Measurements from ENCODE around the gene TSPAN4. TPM values are rescaled to one million over a fixed set of nuclear protein-coding genes. Genes with fewer than 3 reads are reported as not detected.

The TSPAN4 gene
- total RNA-seq, 1 experiment from 2014 or later, result 29.2 TPM

DNA sequence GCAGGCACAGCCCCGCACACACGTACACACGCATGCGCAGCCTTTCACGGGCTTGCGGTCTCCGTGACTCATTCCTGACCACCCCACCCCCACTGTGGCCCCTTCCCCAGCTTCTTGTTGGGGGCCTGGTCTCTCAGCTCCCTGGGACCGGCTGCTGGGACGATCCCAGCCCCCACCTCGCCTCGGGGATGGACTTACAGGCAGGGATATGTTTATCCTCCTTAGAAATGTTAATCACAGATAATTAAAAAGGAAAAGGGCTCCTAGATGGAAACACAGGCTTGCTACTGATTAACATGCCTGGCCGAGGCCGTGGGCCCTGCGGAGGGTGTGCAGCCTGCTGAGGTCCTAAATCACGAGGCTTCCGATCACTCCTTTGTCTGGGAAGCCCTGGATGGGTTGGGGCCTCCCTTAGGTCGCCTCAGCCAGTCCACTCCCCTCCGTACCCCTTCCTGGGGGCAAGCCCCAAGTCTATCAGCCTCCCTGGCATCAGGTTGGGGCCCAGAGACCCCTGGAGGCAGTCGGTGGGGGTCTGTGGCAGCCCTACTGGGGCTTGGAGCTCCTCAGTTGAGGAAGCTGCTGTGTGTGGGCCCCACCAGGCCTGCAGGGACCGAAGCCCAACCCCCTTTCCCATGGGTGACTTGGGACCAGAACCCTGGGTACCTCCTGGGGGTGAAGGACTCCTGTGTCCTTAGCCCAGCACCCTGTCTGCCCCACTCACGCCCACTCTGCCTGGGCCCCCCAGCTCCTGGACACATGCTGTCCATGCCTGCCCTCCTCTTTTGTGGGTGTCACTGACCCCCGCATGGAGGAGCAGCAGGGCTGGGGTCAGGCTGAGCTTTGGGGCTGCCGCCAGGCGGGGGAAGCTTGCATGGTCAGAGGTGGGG is 20.6 kb downstream of the TSPAN4 start:
- DNase-seq (ENCODE audit: low spot score), result no peak

GRCh38 chr11:863910-864827 is 21.5 kb downstream of the TSPAN4 start:
- no peak for DNase-seq (ENCODE audit: low spot score)

DNA sequence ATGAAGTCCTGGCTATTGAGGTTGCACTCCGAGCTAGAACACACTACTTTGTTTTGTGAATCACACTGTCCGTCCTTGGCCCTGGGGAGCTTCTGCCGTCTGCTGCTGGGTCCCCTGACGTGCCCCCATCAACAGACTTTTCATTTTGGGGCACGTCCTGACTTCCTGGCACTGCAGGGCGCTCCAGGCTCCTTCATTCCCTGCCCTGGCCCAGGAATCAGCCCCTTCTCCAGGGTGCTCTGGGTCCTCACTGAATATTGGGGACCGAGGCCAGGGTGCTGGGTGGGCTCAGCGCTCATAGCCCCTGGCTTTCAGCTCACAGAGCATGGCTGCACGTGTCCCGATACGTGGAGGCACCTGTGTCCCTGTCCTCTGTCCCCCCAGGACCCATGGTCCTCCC is 22.2 kb downstream of the TSPAN4 start:
- no peak for DNase-seq (ENCODE audit: low spot score)

DNA sequence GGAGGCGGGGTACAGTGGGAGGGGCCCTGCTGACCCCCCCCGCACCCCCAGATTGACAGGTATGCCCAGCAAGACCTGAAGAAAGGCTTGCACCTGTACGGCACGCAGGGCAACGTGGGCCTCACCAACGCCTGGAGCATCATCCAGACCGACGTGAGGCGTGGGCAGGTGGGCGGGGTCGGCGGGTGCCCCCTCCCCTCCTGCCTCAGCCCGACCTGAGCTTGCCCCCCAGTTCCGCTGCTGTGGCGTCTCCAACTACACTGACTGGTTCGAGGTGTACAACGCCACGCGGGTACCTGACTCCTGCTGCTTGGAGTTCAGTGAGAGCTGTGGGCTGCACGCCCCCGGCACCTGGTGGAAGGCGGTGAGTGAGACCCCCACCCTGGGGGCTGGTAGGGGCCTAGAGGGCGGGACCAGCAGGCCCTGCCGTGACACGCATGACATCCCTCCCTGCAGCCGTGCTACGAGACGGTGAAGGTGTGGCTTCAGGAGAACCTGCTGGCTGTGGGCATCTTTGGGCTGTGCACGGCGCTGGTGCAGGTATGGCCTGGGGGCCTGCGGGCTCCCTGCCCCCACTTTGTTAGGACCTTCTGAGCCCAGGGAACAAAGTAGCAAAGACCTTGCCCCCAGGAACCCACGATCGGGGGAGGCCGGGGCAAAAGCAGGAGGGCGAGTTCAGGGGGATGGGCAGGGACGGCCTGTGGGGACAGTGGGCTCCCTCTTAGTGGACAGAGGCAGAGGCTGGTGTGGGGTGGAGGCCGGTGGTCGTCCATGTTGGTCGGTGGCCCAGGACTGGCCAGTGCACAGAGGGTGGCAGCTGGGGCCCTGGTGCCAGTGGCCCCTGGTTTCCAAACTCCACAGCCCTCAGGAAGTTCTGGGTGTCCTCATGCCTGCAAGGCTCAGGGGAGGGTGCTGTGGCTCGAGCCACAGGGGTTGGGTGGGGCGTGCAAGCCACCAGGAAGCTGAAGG is 23.1 kb downstream of the TSPAN4 start:
- no peak for DNase-seq (ENCODE audit: low spot score)

GRCh38 chr11:866481-866880 is 23.8 kb downstream of the TSPAN4 start:
- DNase-seq (ENCODE audit: low spot score), result no peak

DNA sequence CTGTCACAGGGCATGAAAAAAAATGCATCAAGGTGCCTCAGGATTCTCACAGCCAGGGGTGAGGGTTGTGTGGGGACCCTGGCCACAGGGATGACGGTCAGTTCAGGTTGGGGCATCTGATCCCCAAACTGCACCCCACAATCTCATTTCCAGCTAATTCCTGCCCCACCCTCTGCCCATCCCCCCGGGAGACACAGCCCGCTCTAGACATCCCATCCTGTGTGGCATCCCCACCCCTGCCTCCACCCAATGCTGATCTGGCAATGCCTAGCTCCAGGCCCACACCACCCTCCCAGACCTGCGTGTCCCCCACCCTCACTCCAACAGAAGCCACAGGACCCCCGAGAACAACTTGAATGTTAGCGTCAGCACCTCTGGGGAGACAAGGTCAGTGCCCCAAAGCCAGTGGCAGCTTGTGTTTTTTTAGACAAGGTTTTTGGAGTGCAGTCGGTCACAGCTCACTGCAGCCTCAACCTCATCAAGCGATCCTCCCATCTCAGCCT is 25.3 kb downstream of the TSPAN4 start:
- no peak for DNase-seq (ENCODE audit: low spot score)

- no peak for DNase-seq (ENCODE audit: low spot score)
Measured at GRCh38 chr11:868394-868793, 25.7 kb downstream of the TSPAN4 start.

DNA sequence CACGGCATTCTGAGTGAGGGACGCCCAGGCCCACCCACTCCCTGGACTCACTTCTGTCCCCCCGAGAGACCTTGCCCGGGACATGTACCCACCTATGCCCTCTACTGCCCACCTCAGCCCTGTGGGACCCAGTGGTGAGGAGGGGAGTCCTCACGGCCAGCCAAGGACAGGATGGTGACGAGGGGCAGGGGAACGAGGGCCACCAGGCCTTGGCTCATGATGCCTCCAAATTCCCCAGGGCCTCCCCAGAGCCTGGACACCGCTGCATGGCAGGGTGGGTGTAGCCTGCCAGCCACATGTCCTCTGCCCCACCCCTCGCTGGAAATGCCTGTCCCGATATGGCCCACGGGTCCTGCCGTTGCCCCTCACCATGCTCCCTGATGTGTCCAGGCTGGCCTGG is 26.1 kb downstream of the TSPAN4 start:
- no peak for DNase-seq (ENCODE audit: low spot score)

GRCh38 chr11:869399-870126 is 26.9 kb downstream of the TSPAN4 start:
- no peak for DNase-seq (ENCODE audit: low spot score)

DNA sequence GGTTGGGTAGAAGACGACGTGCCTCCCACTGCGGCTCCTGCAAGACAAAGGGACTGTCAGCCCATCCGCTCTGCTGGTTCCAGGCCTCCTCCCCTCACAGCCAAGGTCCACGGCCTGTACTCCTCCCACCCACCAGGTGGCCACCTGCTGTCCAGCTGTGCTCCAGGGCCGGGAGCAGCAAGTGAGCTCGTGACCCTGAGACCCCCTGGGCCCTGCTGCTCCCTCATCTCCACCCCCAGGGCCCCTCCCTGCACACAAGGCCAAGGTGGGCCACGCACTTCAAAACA is 27.4 kb downstream of the TSPAN4 start:
- DNase-seq (ENCODE audit: low spot score), result no peak

DNA sequence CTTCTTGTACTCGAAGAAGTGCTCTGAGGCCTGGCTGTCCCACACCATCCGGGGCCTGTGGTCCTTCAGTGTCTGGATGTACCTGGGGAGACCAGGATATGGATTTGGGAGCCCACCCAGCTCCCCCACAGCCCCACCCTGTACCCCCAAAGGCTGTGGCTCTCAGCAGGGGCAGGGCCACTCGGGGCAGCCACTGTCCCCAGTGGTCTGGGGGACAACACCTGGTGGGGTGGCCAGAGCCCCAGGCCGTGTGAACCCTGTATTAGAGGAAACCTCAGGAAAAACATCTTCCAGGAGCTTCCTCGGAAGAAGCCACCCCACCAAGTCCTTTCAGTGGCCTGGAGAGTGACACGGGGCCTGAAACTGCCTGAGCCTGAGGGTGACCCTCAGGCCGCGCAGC is 27.8 kb downstream of the TSPAN4 start:
- no peak for DNase-seq (ENCODE audit: low spot score)

- no peak for DNase-seq (ENCODE audit: low spot score)
Measured at GRCh38 chr11:871472-871871, 28.8 kb downstream of the TSPAN4 start.

DNA sequence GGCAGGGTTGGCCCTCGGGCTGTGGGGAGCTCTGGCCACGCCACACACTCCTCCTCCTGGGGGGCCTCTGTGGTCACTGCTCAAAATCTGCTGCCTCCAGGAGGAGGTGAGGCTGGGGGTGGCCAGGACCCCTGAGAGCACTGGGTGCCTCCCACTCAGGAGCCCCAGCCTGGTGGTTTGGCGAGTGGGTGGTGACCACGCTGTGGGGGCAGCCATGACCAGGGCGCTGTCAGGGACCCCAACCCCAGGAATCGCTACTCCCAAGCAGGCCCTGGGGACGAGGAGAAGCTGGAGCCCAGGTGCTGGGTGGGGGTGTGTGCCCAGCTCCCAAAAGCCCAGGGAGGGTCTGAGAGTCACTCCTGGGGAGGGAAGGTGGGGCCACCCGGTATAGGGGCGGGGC is 30.1 kb downstream of the TSPAN4 start:
- DNase-seq (ENCODE audit: low spot score), result no peak

GRCh38 chr11:873706-874105 is 31.1 kb downstream of the TSPAN4 start:
- no peak for DNase-seq (ENCODE audit: low spot score)

- no peak for DNase-seq (ENCODE audit: low spot score)
Measured at GRCh38 chr11:875203-875602, 32.6 kb downstream of the TSPAN4 start.

DNA sequence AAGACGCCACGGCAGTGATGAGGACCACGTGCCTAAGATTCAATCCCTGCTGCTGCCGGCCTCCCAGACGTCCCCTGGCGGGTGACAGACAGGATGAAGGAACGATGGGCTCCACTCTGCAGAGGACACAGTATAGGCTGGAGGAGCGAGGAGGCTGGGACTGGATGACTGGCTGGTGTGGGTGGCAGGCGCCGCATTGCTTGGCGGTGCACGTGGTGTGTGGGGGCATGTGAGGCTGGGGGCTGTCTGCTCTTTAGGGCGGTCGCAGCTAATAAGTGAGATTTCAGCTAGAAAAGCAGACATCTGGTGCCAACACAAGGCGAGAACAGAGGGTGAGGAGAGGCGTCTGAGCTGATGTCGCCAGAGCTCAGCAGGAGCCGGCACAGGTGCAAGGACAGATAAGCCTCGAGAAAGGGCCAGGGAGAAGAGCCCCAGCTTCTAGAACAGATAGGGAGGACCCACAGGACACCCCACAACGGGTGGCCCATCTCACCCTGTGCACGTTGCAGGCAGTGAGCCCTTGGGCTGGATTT is 33.2 kb downstream of the TSPAN4 start:
- DNase-seq (ENCODE audit: low spot score), result no peak

DNA sequence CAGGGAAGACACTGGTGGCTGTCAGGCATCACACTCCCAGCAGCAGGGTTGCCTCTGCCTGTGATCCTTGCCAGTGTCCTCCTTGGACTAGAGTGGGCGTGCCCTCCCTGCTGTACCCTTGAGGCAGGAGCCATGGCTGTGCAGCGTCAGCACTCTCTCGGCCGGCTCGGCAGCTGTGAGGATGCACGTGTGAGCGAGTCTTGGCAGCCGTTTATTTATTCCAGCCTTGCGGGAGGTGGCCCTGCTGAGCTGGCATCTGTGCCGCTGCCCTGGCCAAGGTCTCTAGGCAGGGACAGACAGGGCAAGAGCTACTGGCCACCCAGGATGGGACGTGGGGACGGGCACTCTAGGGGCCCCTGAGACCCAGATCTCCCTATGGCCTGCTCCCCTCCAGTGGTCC is 33.9 kb downstream of the TSPAN4 start:
- no peak for DNase-seq (ENCODE audit: low spot score)

GRCh38 chr11:877565-877964 is 34.9 kb downstream of the TSPAN4 start:
- peak; percentile 86 for DNase-seq (ENCODE audit: low spot score)

- DNase-seq (ENCODE audit: low spot score), result no peak
Measured at GRCh38 chr11:880447-880846, 37.8 kb downstream of the TSPAN4 start.

GRCh38 chr11:882596-882995 is 39.9 kb downstream of the TSPAN4 start:
- no peak for DNase-seq (ENCODE audit: low spot score)
